Measurements from ENCODE around the gene RNF144A. TPM values are rescaled to one million over a fixed set of nuclear protein-coding genes. Genes with fewer than 3 reads are reported as not detected.

Gene RNF144A
- total RNA-seq, 4 donors from 2014 or later: 9.1 to 16.5 (median 13.9) TPM

DNA sequence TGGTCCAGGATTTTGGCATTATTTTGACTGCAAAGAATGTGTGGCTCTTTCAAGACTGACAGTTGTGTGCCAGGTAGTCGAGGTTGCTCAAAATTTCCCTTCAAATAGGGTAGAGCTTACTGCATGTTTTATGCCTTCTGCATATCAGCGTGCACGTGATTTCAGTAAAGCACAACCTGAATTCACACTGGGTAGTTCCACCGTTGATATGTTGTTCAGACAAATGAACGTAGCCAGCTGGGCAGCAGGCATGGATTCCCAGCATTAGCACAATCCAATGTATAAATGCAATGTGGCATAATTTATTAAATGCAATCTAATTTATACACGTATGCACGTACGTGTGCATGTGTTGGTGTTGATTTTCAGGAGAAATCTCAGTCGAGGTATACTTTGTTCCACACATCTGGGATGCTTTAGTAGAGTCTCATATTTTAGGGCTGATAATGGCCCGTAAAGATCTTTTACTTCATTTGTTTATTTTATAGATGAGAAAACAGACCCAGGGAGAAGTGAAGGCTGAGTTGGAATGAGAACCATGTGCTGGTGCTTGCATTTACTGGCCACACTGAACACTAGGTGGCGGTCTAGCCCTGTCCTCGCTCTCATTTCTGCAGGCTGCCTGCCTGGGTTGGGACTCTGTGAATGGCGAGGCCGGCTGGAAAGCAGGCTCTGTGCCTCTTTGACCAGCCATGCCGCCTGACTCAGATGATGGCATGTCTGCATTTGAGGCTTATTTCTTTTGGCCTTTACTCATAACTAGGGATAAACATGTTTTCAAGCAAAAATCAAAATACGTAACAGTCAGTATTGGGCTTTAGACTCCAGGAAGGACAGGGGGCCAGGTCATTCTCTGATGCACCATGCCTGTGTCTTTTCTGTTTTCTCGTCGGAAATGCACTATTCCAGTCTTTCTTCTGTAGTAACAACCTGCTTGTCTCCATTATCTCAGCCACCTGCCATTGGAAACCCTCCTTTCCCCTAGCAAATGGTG lies 120.4 kb downstream of the RNF144A start:
- Histone ChIP-seq H3K36me3 (peaks cover 0 to 3% (median 0%) of the 10 kb centered on the region in 3 donors), H3K9me3 (no peaks in the 10 kb centered on the region), H3K4me3 (no peak overlapping the region), H3K4me1 (no peaks in the 10 kb centered on the region), H3K27ac (no peak overlapping the region), H3K27me3 (no peaks in the 10 kb centered on the region)
- TF ChIP-seq, protein P1, sequence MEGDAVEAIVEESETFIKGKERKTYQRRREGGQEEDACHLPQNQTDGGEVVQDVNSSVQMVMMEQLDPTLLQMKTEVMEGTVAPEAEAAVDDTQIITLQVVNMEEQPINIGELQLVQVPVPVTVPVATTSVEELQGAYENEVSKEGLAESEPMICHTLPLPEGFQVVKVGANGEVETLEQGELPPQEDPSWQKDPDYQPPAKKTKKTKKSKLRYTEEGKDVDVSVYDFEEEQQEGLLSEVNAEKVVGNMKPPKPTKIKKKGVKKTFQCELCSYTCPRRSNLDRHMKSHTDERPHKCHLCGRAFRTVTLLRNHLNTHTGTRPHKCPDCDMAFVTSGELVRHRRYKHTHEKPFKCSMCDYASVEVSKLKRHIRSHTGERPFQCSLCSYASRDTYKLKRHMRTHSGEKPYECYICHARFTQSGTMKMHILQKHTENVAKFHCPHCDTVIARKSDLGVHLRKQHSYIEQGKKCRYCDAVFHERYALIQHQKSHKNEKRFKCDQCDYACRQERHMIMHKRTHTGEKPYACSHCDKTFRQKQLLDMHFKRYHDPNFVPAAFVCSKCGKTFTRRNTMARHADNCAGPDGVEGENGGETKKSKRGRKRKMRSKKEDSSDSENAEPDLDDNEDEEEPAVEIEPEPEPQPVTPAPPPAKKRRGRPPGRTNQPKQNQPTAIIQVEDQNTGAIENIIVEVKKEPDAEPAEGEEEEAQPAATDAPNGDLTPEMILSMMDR (IDR thresholded peaks at IDR 0.05): peak; percentile 21 to 74 (median 68)
- no peak for TF ChIP-seq POLR2A (IDR thresholded peaks at IDR 0.05)
- DNase-seq: peak; percentile 40 to 84 (median 74)

DNA sequence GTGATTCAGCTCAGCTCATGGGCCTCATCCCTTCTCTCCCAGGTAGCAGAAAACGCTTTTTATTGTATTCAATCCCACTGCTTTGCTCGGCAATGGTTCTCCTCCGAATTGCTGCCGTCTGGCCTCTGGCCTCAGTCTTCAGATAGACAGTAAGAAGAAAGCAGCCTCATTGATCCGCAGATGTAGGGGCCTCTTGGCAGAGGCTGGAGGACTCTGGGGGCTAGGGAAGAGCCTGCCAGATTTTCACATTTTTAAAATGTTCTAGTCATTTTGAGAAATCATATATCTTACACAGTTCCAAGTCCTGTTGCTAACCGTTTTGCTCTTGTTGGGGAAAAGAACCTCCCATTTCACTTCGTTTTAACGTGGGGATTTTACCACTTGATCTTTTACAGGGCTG lies 123.3 kb downstream of the RNF144A start:
- Histone ChIP-seq H3K9me3 (no peaks in the 10 kb centered on the region), H3K36me3 (peaks cover 0 to 7% (median 0%) of the 10 kb centered on the region in 3 donors), H3K27me3 (no peaks in the 10 kb centered on the region), H3K4me1 (no peaks in the 10 kb centered on the region), H3K4me3 (no peak overlapping the region), H3K27ac (no peak overlapping the region)
- no peak for TF ChIP-seq POLR2A (IDR thresholded peaks at IDR 0.05)
- TF ChIP-seq, protein P1 (IDR thresholded peaks at IDR 0.05): no peak
- DNase-seq: no peak

DNA sequence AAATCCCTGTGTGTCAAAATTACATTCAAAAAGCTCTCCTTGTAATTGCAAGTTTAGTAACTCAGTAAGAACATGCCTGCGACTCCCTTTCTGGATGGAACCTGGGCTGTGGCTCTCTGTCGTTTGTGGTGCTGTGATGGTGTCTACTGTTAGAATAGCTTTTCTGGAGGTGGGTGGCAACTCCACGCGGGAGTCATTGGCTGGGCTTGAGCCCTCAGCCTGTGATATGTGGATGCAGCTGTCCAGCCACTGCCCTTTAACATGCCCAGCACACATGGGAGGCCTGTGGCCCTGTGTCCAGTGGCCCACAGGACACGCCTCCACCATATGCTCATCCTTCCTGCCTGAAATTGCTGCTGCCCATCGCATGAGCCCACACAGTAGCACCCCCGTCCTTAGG lies 124.2 kb downstream of the RNF144A start:
- H3K9me3 ChIP-seq: no peaks in the 10 kb centered on the region
- peaks cover 0 to 7% (median 0%) of the 10 kb centered on the region in 3 donors for H3K36me3 ChIP-seq
- no peaks in the 10 kb centered on the region for H3K27me3 ChIP-seq
- DNase-seq: no peak
- no peak overlapping the region for H3K4me3 ChIP-seq
- no peaks in the 10 kb centered on the region for H3K4me1 ChIP-seq
- no peak overlapping the region for H3K27ac ChIP-seq
- no peak for TF ChIP-seq POLR2A (IDR thresholded peaks at IDR 0.05)
- TF ChIP-seq, protein P1 (IDR thresholded peaks at IDR 0.05): no peak

DNA sequence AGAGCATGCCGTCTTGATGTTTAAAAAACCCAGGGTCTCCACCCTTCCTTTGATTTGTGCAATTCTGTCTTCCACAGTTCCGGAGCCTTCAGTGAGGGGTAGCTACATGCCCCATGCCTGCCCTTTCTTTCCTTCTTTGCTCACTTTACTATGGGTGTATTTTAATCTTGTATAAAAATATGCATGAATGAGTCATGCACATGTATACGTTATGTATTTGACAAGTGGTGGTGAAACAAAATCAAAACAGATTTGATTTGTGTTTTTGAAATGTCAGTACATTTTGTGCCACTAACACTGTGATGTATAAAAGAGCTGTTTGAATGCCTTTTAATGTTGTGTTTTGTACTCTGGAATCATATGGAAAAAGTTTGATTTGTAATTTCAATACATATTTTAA lies 126.5 kb downstream of the RNF144A start:
- Histone ChIP-seq H3K4me1 (no peaks in the 10 kb centered on the region), H3K4me3 (no peak overlapping the region), H3K27ac (no peak overlapping the region), H3K27me3 (no peaks in the 10 kb centered on the region), H3K9me3 (no peaks in the 10 kb centered on the region), H3K36me3 (peaks cover 0 to 7% (median 0%) of the 10 kb centered on the region in 3 donors)
- no peak for DNase-seq
- TF ChIP-seq POLR2A (IDR thresholded peaks at IDR 0.05): no peak
- TF ChIP-seq, protein P1 (IDR thresholded peaks at IDR 0.05): no peak

DNA sequence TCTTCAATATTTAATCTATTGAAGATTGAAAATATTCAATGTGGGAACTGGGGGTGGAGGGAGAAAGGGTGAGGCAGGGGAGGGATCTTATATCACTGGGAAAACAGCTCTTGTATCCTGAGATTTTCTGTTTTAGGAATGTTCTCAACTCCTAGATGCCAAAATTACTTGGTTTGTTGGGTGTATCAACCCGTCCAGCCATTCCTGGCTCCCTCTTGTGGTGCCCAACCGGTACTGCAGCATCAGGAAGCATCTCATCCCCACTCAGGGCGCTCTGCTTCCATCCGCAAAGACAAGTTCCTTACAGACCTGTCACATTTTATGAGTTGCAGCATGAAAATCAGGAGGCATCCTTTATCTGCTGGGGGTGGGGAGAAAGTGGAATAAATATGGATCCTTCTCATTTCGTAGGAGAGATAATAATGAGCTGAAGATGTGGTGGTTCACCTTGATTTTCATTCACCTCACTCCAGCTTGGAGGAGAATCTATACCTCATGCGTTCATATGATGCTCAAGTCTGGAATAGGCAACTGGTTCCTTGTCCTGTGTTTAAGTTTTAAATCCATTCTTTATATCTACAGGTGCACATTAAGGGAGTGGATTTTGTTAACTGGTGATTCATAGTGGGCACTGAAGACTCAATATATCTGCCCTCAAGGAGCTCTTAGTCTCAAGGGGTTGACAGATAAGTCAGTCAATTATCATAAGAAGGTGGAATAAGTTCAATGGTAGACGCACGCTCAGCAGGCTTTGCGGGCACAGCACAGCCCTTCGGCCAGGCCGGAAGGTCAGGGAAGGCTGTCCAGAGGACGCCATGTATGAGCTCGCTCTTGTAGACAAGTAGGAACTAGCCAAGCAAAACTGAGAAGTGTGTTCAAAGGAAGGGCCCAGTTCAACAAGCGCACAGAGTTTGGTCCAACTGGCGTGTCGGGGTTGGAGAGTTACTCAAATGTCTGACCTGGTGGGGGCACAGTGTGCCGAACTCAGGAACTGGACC lies 127.3 kb downstream of the RNF144A start:
- Histone ChIP-seq H3K9me3 (no peaks in the 10 kb centered on the region), H3K36me3 (peaks cover 0 to 7% (median 0%) of the 10 kb centered on the region in 3 donors), H3K27ac (no peak overlapping the region), H3K4me3 (no peak overlapping the region), H3K27me3 (no peaks in the 10 kb centered on the region), H3K4me1 (no peaks in the 10 kb centered on the region)
- TF ChIP-seq, protein P1 (IDR thresholded peaks at IDR 0.05): peak; percentile 70 to 98 (median 88)
- TF ChIP-seq POLR2A (IDR thresholded peaks at IDR 0.05): no peak
- DNase-seq: peak in 2 of 3 donors; percentile 44 to 93

Data from Peyer's patch (tissue), 4 donors.